Measurements from ENCODE around the gene TTL. TPM values are rescaled to one million over a fixed set of nuclear protein-coding genes. Genes with fewer than 3 reads are reported as not detected.
A peak's percentile ranks its signal among the peaks of the same experiment; 100 is the strongest.

TTL gene
- total and polyA plus RNA-seq, 2 of the 13 experiments (the other 11 are each of a cell fraction or from before 2014, with no cell fraction given), result 19.0 to 59.8 TPM

- 0 out of 2 replicates have a peak, but pooled peaks have one; percentile 14 for TF ChIP-seq IRF2 (CRISPR knock-in tag; IDR thresholded peaks at IDR 0.05)
- TF ChIP-seq ZNF709 (CRISPR knock-in tag; IDR thresholded peaks at IDR 0.05), result 0 out of 2 replicates have a peak, but pooled peaks have one; percentile 8
- TF ChIP-seq ZHX1 (CRISPR knock-in tag; IDR thresholded peaks at IDR 0.05; ENCODE audit: low read depth), result peak; percentile 73; the same call in 1 of the 2 replicates
- TF ChIP-seq ZNF142 (CRISPR knock-in tag; IDR thresholded peaks at IDR 0.05), result 0 out of 2 replicates have a peak, but pooled peaks have one; percentile 10
- peak; percentile 41; the same call in 1 of the 2 replicates for TF ChIP-seq POLR2AphosphoS5 (IDR thresholded peaks at IDR 0.05; ENCODE audit: low read depth, low read length)
- 0 out of 2 replicates have a peak, but pooled peaks have one; percentile 34 for TF ChIP-seq PATZ1 (CRISPR knock-in tag; IDR thresholded peaks at IDR 0.05)
- TF ChIP-seq CERS6 (CRISPR knock-in tag; IDR thresholded peaks at IDR 0.05), result no peak
- no peak for TF ChIP-seq MZF1 (CRISPR knock-in tag; IDR thresholded peaks at IDR 0.05; ENCODE audit: borderline replicate concordance)
- TF ChIP-seq RELA (CRISPR knock-in tag; IDR thresholded peaks at IDR 0.05), result 0 out of 2 replicates have a peak, but pooled peaks have one; percentile 40
- peak; percentile 87 for TF ChIP-seq MYC (CRISPR knock-in tag; IDR thresholded peaks at IDR 0.05; ENCODE audit: borderline replicate concordance)
- TF ChIP-seq MNT (IDR thresholded peaks at IDR 0.05), result peak; percentile 9; the same call in 1 of the 2 replicates
- TF ChIP-seq ZNF280D (CRISPR knock-in tag; IDR thresholded peaks at IDR 0.05), result 0 out of 2 replicates have a peak, but pooled peaks have one; percentile 40
Observed at GRCh38 chr2:112483042-112483473, 1.1 kb downstream of the TTL start (continued).
